ENCODE results near the gene SPRED3.

- TF ChIP-seq MITF (IDR thresholded peaks at IDR 0.05) (no peak), KLF1 (tag; IDR thresholded peaks at IDR 0.05) (no peak), ZNF354B (CRISPR knock-in tag; IDR thresholded peaks at IDR 0.05) (no peak)
Observed at GRCh38 chr19:38444026-38444425, 55.5 kb downstream of the SPRED3 start.
